Ovary (tissue), 9 donors: ENCODE results near the gene AP1G2. TPM values are rescaled to one million over a fixed set of nuclear protein-coding genes. Genes with fewer than 3 reads are reported as not detected.

Experiments
- DNase-seq, 5 donors: peaks; one replicate each; pipeline ENCODE4 v3.0.0-alpha.2; 2019 to 2020
- H3K27ac ChIP-seq, 2 donors: fragments of 200-600 bp; one replicate each; pipeline versions ENCODE4 v1.5.1 to v1.8.0; 2019 to 2022
- H3K27me3 ChIP-seq: fragments of 200-600 bp; one replicate; pipeline ENCODE4 v1.8.0; 2022
- H3K36me3 ChIP-seq: fragments of 200-600 bp; sonication (generic); one replicate; pipeline ENCODE4 v1.5.1; 2019
- H3K4me1 ChIP-seq: one replicate; pipeline ENCODE4 v1.8.1; 2013; ENCODE audit warnings: mild to moderate bottlenecking, moderate library complexity; ENCODE audit not compliant: insufficient read depth
- H3K4me3 ChIP-seq: fragments of 200-600 bp; sonication (generic); one replicate; pipeline ENCODE4 v1.5.1; 2017
- H3K9me3 ChIP-seq, 2 donors: fragments of 200-600 bp in 1 of 2; sonication (generic) in 1 of 2; one replicate each; pipeline versions ENCODE4 v1.5.1 to v1.8.1; 2013 to 2019; ENCODE audit warnings: mild to moderate bottlenecking in 1 of 2, moderate library complexity in 1 of 2
- CTCF ChIP-seq, 3 donors: fragments of 450-650 bp in 2 of 3; fragments of 200-600 bp in 1 of 3; IDR thresholded peaks; one replicate each; pipeline versions ENCODE4 v1.5.1 to v1.8.0; 2016 to 2022; ENCODE audit warnings: antibody characterized with exemption in 3 of 3, mild to moderate bottlenecking in 1 of 3
- EP300 ChIP-seq: sonication (generic); formaldehyde crosslinking; IDR thresholded peaks from one replicate; pipeline ENCODE4 v1.6.1; 2017; ENCODE audit warnings: antibody characterized with exemption
- POLR2A ChIP-seq: fragments of 450-650 bp; IDR thresholded peaks from one replicate; pipeline ENCODE4 v1.6.1; 2017; ENCODE audit warnings: antibody characterized with exemption, mild to moderate bottlenecking, moderate library complexity
- WGBS, 3 donors: extraction: QIAGEN DNeasy Blood & Tissue Kit in 1 of 3; methylation state at CpG; one replicate each; pipeline versions ENCODE4 v1.1.5 to v1.1.7; 2013 to 2017; 5-methylcytosine and 5-hydroxymethylcytosine counted together
- intact Hi-C, 4 donors: fragments of 100-400 bp; cut with DNase I; formaldehyde crosslinking; loops; one replicate each; pipeline versions ENCODE4 v1.11.0 to v1.15.1; 2022 to 2023
- polyA plus RNA-seq, 2 donors: library from polyadenylated mRNA; stranded (reverse); fragments of 200-250 nt in 1 of 2; fragments of 350-450 nt in 1 of 2; fragmentation: Illumina TruSeq in 1 of 2; extraction: RNeasy Lipid Tissue Mini Kit (QIAGEN cat#74804) in 1 of 2; gene quantifications; one replicate each; pipeline ENCODE4 v1.2.3, GENCODE V29; 2013 to 2014
- total RNA-seq, 7 donors: library from RNA; depleted of rRNA in 2 of 7; stranded (reverse); fragments of >200 nt in 2 of 7; fragmentation: NEBNext Ultra II Directional in 3 of 7; extraction: Animal tissue kit (Norgen Biotek cat#: 25700) in 3 of 7; gene quantifications; one replicate each; pipeline versions ENCODE4 v1.1.0 to v1.2.4, GENCODE V29; 2016 to 2023
- donor health status: DM: no; HTN: no; CAD: no; lungs with moderate emphysema.
- donor health status: DM: no; HTN: no; CAD: no.
- donor health status: Bipolar disorder and iron deficiency.
- donor health status: DM: yes; HTN: yes; CAD: no.
- donor health status: DM: no; HTN: no; CAD: no.
- donor health status: DM: yes; HTN: yes; CAD: no.

AP1G2 gene
- total and polyA plus RNA-seq, 9 donors = 32.0 to 129 (median 87.6) TPM

GRCh38 chr14:23524954-23525353 lies 42.6 kb downstream of the AP1G2 start:
- DNase-seq = no peak
- H3K4me1 ChIP-seq = no peaks in the 10 kb centered on the region
- H3K4me3 ChIP-seq = no peak overlapping the region
- H3K36me3 ChIP-seq = no peaks in the 10 kb centered on the region
- intact Hi-C loops = no loop called here
- no peak overlapping the region for H3K27ac ChIP-seq
- WGBS, 3 donors = 90 to 93% (median 92%) methylated on average over 14 of the region's 14 CpGs
- no peaks in the 10 kb centered on the region for H3K27me3 ChIP-seq
- H3K9me3 ChIP-seq = no peaks in the 10 kb centered on the region
- TF ChIP-seq POLR2A = no peak
- no peak for TF ChIP-seq EP300
- no peak for TF ChIP-seq CTCF (IDR thresholded peaks at IDR 0.05)

- TF ChIP-seq POLR2A (no peak), CTCF (IDR thresholded peaks at IDR 0.05) (no peak), EP300 (no peak)
Observed at GRCh38 chr14:23523229-23524016, 44.2 kb downstream of the AP1G2 start.

GRCh38 chr14:23522643-23523198 lies 44.9 kb downstream of the AP1G2 start:
- TF ChIP-seq EP300 (no peak), POLR2A (no peak), CTCF (IDR thresholded peaks at IDR 0.05) (no peak)
- 92 to 94% (median 93%) methylated on average over 9 of the region's 9 CpGs for WGBS, 3 donors
- DNase-seq = no peak
- H3K27me3 ChIP-seq = no peaks in the 10 kb centered on the region
- H3K27ac ChIP-seq = no peak overlapping the region
- H3K4me1 ChIP-seq = no peaks in the 10 kb centered on the region
- H3K4me3 ChIP-seq = no peak overlapping the region
- H3K36me3 ChIP-seq = no peaks in the 10 kb centered on the region
- no peaks in the 10 kb centered on the region for H3K9me3 ChIP-seq
- intact Hi-C loops = no loop called here

More at GRCh38 chr14:23523229-23524016, 44.2 kb downstream of the AP1G2 start:
- Histone ChIP-seq H3K36me3 (no peaks in the 10 kb centered on the region), H3K4me1 (no peaks in the 10 kb centered on the region), H3K4me3 (no peak overlapping the region), H3K27me3 (no peaks in the 10 kb centered on the region), H3K27ac (no peak overlapping the region), H3K9me3 (no peaks in the 10 kb centered on the region)
- intact Hi-C loops = no loop called here
- DNase-seq = no peak
- 87 to 94% (median 92%) methylated on average over 16 of the region's 16 CpGs for WGBS, 3 donors

- no peaks in the 10 kb centered on the region for H3K9me3 ChIP-seq
- H3K4me3 ChIP-seq = no peak overlapping the region
- H3K27me3 ChIP-seq = no peaks in the 10 kb centered on the region
- no peak overlapping the region for H3K27ac ChIP-seq
- TF ChIP-seq EP300 (no peak), CTCF (IDR thresholded peaks at IDR 0.05) (no peak), POLR2A (no peak)
- no peaks in the 10 kb centered on the region for H3K36me3 ChIP-seq
- intact Hi-C loops = no loop called here
- DNase-seq = no peak
- WGBS, 3 donors = 87 to 90% (median 88%) methylated on average over 18 to 20 of the region's 20 CpGs
- H3K4me1 ChIP-seq = no peaks in the 10 kb centered on the region
Observed at GRCh38 chr14:23521785-23522640, 45.6 kb downstream of the AP1G2 start.
